H9 (cell line): ENCODE data around the gene MBL2. TPM values are rescaled to one million over a fixed set of nuclear protein-coding genes. Genes with fewer than 3 reads are reported as not detected.

Source experiments
- DNase-seq: peaks from one replicate; pipeline ENCODE4 v3.0.0-alpha.2; 2017
- H2AFZ ChIP-seq: one replicate; pipeline ENCODE4 v1.6.1; 2013; ENCODE audit warnings: mild to moderate bottlenecking, low read length, control low read depth, moderate library complexity
- H2AK5ac ChIP-seq: 2 replicates; pipeline ENCODE4 v1.6.1; 2013; ENCODE audit warnings: low read length, control low read depth, mixed read lengths; ENCODE audit not compliant: insufficient read length
- H2BK120ac ChIP-seq: one replicate; pipeline ENCODE4 v1.6.1; 2013; ENCODE audit warnings: low read depth, mild to moderate bottlenecking, low read length, control low read depth, inconsistent platforms; ENCODE audit not compliant: poor library complexity, severe bottlenecking
- H2BK12ac ChIP-seq: 2 replicates; pipeline ENCODE4 v1.6.1; 2013; ENCODE audit warnings: low read length, control low read depth, mixed read lengths, low read depth; ENCODE audit not compliant: insufficient read length
- H2BK15ac ChIP-seq: 2 replicates; pipeline ENCODE4 v1.6.1; 2013; ENCODE audit warnings: low read depth, low read length, control low read depth
- H2BK20ac ChIP-seq: one replicate; pipeline ENCODE4 v1.6.1; 2013; ENCODE audit warnings: low read depth, mild to moderate bottlenecking, low read length, control low read depth, inconsistent platforms; ENCODE audit not compliant: poor library complexity, severe bottlenecking
- H2BK5ac ChIP-seq: 2 replicates; pipeline ENCODE4 v1.6.1; 2013; ENCODE audit warnings: low read length, control low read depth, mixed read lengths; ENCODE audit not compliant: insufficient read length
- H3K14ac ChIP-seq: 2 replicates; pipeline ENCODE4 v1.6.1; 2013; ENCODE audit warnings: low read length, control low read depth; ENCODE audit not compliant: insufficient read depth
- H3K18ac ChIP-seq: 2 replicates; pipeline ENCODE4 v1.6.1; 2013; ENCODE audit warnings: low read depth, mild to moderate bottlenecking, mixed read lengths, low read length, control low read depth; ENCODE audit not compliant: insufficient read length
- H3K23ac ChIP-seq: 2 replicates; pipeline ENCODE4 v1.6.1; 2013; ENCODE audit warnings: low read length, control low read depth, mixed read lengths, low read depth; ENCODE audit not compliant: insufficient read length
- H3K23me2 ChIP-seq: 2 replicates; pipeline ENCODE4 v1.6.1; 2013; ENCODE audit warnings: low read depth, mild to moderate bottlenecking, mixed read lengths, low read length, control low read depth; ENCODE audit not compliant: insufficient read length, poor library complexity, severe bottlenecking
- H3K27ac ChIP-seq: 2 replicates; pipeline ENCODE4 v1.5.1; 2013; ENCODE audit warnings: low read length, control low read depth, mixed read lengths, low read depth; ENCODE audit not compliant: insufficient read length
- H3K27me3 ChIP-seq: 2 replicates; pipeline ENCODE4 v1.6.1; 2013; ENCODE audit warnings: low read length, control low read depth, inconsistent platforms; ENCODE audit not compliant: insufficient read depth
- H3K4ac ChIP-seq: 2 replicates; pipeline ENCODE4 v1.6.1; 2013; ENCODE audit warnings: low read depth, mild to moderate bottlenecking, control low read depth, inconsistent platforms, low read length, moderate library complexity
- H3K4me1 ChIP-seq: 2 replicates; pipeline ENCODE4 v1.6.1; 2013; ENCODE audit warnings: low read length, control low read depth, inconsistent platforms; ENCODE audit not compliant: insufficient read depth
- H3K4me2 ChIP-seq: 2 replicates; pipeline ENCODE4 v1.6.1; 2013; ENCODE audit warnings: low read length, control low read depth, mixed read lengths; ENCODE audit not compliant: insufficient read length, insufficient read depth
- H3K56ac ChIP-seq: 2 replicates; pipeline ENCODE4 v1.6.1; 2013; ENCODE audit warnings: low read depth, mild to moderate bottlenecking, mixed read lengths, low read length, control low read depth; ENCODE audit not compliant: insufficient read length
- H3K79me1 ChIP-seq: 2 replicates; pipeline ENCODE4 v1.6.1; 2013; ENCODE audit warnings: low read depth, mild to moderate bottlenecking, moderate library complexity, low read length, control low read depth, inconsistent platforms; ENCODE audit not compliant: insufficient read depth, poor library complexity, severe bottlenecking
- H3K79me2 ChIP-seq: 2 replicates; pipeline ENCODE4 v1.6.1; 2013; ENCODE audit warnings: low read length, control low read depth, inconsistent platforms; ENCODE audit not compliant: insufficient read depth
- H3K9ac ChIP-seq: 2 replicates; pipeline ENCODE4 v1.6.1; 2013; ENCODE audit warnings: low read length, control low read depth, mixed read lengths; ENCODE audit not compliant: insufficient read length; ENCODE audit errors: extremely low read depth
- H3K9me3 ChIP-seq: one replicate; pipeline ENCODE4 v1.6.1; 2013; ENCODE audit warnings: low read depth, low read length, inconsistent platforms; ENCODE audit not compliant: control insufficient read depth
- H3T11ph ChIP-seq: one replicate; pipeline ENCODE4 v1.6.1; 2013; ENCODE audit warnings: mild to moderate bottlenecking, low read length, control low read depth, inconsistent platforms
- H4K20me1 ChIP-seq: one replicate; pipeline ENCODE4 v1.6.1; 2013; ENCODE audit not compliant: control insufficient read depth, insufficient read length, insufficient read depth
- H4K5ac ChIP-seq: 2 replicates; pipeline ENCODE4 v1.6.1; 2013; ENCODE audit warnings: low read depth, mild to moderate bottlenecking, mixed read lengths, low read length, control low read depth; ENCODE audit not compliant: insufficient read length
- H4K8ac ChIP-seq: replicated peaks from 2 replicates; pipeline ENCODE4 v1.6.1; 2013; ENCODE audit warnings: low read length, control low read depth, mixed read lengths, low read depth; ENCODE audit not compliant: insufficient read length
- H4K91ac ChIP-seq: 2 replicates; pipeline ENCODE4 v1.6.1; 2013; ENCODE audit warnings: low read depth, mild to moderate bottlenecking, moderate library complexity, mixed read lengths, low read length, control low read depth; ENCODE audit not compliant: insufficient read length
- H3K27ac Mint-ChIP-seq, 3 experiments: 2 replicates in 2 of 3; 3 replicates in 1 of 3; pipeline ENCODE4 v1.8.0; 2020 to 2021; ENCODE audit warnings: mixed read lengths in 3 of 3, mild to moderate bottlenecking in 1 of 3, moderate library complexity in 1 of 3
- H3K27me3 Mint-ChIP-seq: 2 replicates; pipeline ENCODE4 v1.8.0; 2021; ENCODE audit warnings: low read depth, mild to moderate bottlenecking, moderate library complexity, mixed read lengths
- H3K36me3 Mint-ChIP-seq, 3 experiments: 2 replicates in 2 of 3; 3 replicates in 1 of 3; pipeline ENCODE4 v1.8.0; 2020 to 2021; ENCODE audit warnings: low read depth in 3 of 3, mixed read lengths in 3 of 3; ENCODE audit not compliant: insufficient read depth in 1 of 3
- H3K4me1 Mint-ChIP-seq, 2 experiments: 2 replicates each; pipeline ENCODE4 v1.8.0; 2020; ENCODE audit warnings: mixed read lengths in 2 of 2
- H3K4me3 Mint-ChIP-seq, 2 experiments: 2 replicates in 1 of 2; 3 replicates in 1 of 2; pipeline ENCODE4 v1.8.0; 2020 to 2021; ENCODE audit warnings: mild to moderate bottlenecking in 2 of 2, mixed read lengths in 2 of 2, moderate library complexity in 1 of 2
- H3K9me3 Mint-ChIP-seq, 2 experiments: 2 replicates in 1 of 2; 3 replicates in 1 of 2; pipeline ENCODE4 v1.8.0; 2020; ENCODE audit warnings: mild to moderate bottlenecking in 2 of 2, mixed read lengths in 2 of 2, moderate library complexity in 1 of 2
- WGBS: extraction: QIAGEN DNeasy Blood & Tissue Kit; methylation state at CpG from one replicate; pipeline ENCODE4 v1.1.7; 2013; ENCODE audit warnings: missing lambda C conversion rate, low lambda C conversion rate, mixed read lengths; ENCODE audit not compliant: insufficient read length; ENCODE audit errors: extremely low coverage; 5-methylcytosine and 5-hydroxymethylcytosine counted together
- total RNA-seq: library from RNA; stranded (reverse); gene quantifications from 2 replicates; pipeline ENCODE4 v1.2.1, GENCODE V29; 2021
- TF ChIP-seq, protein P1 (sequence below): fragments of 200-600 bp; sonication (generic); conservative IDR thresholded peaks from 3 replicates; pipeline ENCODE4 v1.8.0; 2021; ENCODE audit warnings: antibody characterized with exemption, mild to moderate bottlenecking

Gene MBL2
- total RNA-seq, 1 experiment from 2014 or later: not detected

DNA sequence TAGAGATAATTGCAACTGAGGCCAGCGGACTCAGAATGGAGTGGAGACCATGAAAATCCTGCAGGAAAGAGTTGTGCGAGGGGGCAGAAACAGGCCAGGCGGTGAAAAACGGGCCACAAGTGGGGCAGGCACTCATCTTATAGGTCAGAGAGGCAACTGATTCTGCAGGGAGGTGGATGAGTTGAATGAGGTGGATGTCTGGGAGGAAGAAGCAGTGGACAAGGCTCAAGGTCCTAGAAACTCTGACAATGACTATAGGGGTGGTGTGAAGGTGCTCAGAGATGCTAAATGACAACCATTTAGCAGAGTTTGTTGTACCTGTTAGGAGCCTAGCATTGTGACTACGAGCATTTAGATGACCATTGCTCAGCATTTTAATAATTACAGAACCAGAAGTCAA, 33.6 kb downstream of the MBL2 start:
- TF ChIP-seq, protein P1, sequence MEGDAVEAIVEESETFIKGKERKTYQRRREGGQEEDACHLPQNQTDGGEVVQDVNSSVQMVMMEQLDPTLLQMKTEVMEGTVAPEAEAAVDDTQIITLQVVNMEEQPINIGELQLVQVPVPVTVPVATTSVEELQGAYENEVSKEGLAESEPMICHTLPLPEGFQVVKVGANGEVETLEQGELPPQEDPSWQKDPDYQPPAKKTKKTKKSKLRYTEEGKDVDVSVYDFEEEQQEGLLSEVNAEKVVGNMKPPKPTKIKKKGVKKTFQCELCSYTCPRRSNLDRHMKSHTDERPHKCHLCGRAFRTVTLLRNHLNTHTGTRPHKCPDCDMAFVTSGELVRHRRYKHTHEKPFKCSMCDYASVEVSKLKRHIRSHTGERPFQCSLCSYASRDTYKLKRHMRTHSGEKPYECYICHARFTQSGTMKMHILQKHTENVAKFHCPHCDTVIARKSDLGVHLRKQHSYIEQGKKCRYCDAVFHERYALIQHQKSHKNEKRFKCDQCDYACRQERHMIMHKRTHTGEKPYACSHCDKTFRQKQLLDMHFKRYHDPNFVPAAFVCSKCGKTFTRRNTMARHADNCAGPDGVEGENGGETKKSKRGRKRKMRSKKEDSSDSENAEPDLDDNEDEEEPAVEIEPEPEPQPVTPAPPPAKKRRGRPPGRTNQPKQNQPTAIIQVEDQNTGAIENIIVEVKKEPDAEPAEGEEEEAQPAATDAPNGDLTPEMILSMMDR: no peak
- H3K36me3 Mint-ChIP-seq: peaks cover 3 to 14% (median 7%) of the 10 kb centered on the region in 3 experiments; a peak in 4 of 7 replicates

More for the DNA sequence above, 33.6 kb downstream of the MBL2 start:
- Histone ChIP-seq H3K9me3 (no peaks in the 10 kb centered on the region), H3K9ac (no peak overlapping the region), H2BK12ac (no peak overlapping the region), H3K23ac (no peak overlapping the region), H3K18ac (no peak overlapping the region), H3K4me1 (no peaks in the 10 kb centered on the region), H3K79me2 (no peaks in the 10 kb centered on the region), H2BK15ac (no peak overlapping the region), H3K27ac (no peak overlapping the region), H3T11ph (no peak overlapping the region), H3K23me2 (no peaks in the 10 kb centered on the region), H4K5ac (no peak overlapping the region), H2BK5ac (no peak overlapping the region), H3K4me2 (no peak overlapping the region), H2BK120ac (no peak overlapping the region), H3K79me1 (no peaks in the 10 kb centered on the region), H3K4ac (no peak overlapping the region), H4K8ac (no peak overlapping the region), H3K56ac (no peak overlapping the region), H4K20me1 (no peaks in the 10 kb centered on the region), H4K91ac (no peak overlapping the region), H2AFZ (no peak overlapping the region), H3K14ac (no peak overlapping the region), H3K27me3 (no peaks in the 10 kb centered on the region), H2AK5ac (no peak overlapping the region), H2BK20ac (no peak overlapping the region)
- no peaks in the 10 kb centered on the region; a peak in 1 of 4 replicates for H3K4me1 Mint-ChIP-seq
- no peaks in the 10 kb centered on the region; the same call in 1 of the 2 replicates for H3K27me3 Mint-ChIP-seq
- H3K27ac Mint-ChIP-seq: peak overlapping the region in 1 of 3 experiments; percentile 22; a peak in 1 of 7 replicates
- H3K4me3 Mint-ChIP-seq: no peak overlapping the region
- DNase-seq: no peak
- peaks cover 21 to 22% of the 10 kb centered on the region in 2 experiments for H3K9me3 Mint-ChIP-seq
- WGBS: no CpG with 5 or more reads among the region's 5 CpGs
